ENCODE results near the gene PLA2G12B. TPM values are rescaled to one million over a fixed set of nuclear protein-coding genes. Genes with fewer than 3 reads are reported as not detected.

Gene PLA2G12B
- total and polyA plus RNA-seq, 7 donors = 3.2 to 7.2 (median 6.7) TPM; not detected in 4

DNA sequence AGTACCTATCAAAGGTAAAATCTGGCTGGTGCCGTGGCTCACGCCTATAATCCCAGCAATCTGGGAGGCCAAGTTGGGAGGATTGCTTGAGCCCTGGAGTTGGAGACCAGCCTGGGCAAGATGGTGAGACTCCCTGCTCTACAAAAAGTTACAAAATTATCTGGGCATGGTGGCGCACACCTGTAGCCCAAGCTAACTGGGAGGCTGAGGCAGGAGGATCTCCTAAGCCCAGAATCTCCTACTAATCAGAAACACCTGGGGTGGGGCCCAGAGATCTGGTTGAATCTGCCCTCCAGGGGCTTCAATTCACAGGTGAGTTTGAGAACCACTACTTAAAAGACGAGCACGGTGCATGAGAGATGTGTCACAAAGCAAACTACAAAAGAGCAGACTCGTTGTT is 2.4 kb downstream of the PLA2G12B start:
- Histone ChIP-seq H3K4me3 (no peak overlapping the region), H3K27ac (no peak overlapping the region), H3K4me1 (no peaks in the 10 kb centered on the region), H3K27me3 (no peaks in the 10 kb centered on the region), H3K9me3 (no peaks in the 10 kb centered on the region), H3K36me3 (no peaks in the 10 kb centered on the region)
- no peak for DNase-seq
- WGBS, 2 donors = 87 to 88% methylated on average over 6 of the region's 6 CpGs
- TF ChIP-seq POLR2AphosphoS5 (IDR thresholded peaks at IDR 0.05) (no peak), POLR2A (IDR thresholded peaks at IDR 0.05) (no peak), EP300 (IDR thresholded peaks at IDR 0.05) (no peak)
- TF ChIP-seq, protein P1, sequence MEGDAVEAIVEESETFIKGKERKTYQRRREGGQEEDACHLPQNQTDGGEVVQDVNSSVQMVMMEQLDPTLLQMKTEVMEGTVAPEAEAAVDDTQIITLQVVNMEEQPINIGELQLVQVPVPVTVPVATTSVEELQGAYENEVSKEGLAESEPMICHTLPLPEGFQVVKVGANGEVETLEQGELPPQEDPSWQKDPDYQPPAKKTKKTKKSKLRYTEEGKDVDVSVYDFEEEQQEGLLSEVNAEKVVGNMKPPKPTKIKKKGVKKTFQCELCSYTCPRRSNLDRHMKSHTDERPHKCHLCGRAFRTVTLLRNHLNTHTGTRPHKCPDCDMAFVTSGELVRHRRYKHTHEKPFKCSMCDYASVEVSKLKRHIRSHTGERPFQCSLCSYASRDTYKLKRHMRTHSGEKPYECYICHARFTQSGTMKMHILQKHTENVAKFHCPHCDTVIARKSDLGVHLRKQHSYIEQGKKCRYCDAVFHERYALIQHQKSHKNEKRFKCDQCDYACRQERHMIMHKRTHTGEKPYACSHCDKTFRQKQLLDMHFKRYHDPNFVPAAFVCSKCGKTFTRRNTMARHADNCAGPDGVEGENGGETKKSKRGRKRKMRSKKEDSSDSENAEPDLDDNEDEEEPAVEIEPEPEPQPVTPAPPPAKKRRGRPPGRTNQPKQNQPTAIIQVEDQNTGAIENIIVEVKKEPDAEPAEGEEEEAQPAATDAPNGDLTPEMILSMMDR (IDR thresholded peaks at IDR 0.05) = no peak
- intact Hi-C loops (cut with DNase I) = no loop called here

DNA sequence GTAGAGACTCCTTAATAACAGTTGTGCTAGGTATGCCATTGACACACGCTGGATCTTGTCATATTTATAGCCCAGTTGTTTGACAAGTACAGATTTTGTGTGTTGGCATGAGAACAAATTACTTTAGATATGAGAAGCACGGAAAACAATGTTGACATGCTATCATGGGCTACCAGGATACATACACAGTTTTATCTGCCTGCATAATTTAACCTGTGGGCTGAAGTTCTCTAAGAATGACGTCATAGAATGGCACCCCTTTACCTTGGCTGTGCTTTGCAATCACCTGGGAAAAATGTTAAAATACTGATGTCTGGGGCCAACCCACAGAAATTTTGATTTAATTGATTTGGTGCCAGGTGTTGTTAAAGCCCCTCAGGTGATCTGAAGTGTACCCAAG is 2.8 kb downstream of the PLA2G12B start:
- no peak for DNase-seq
- Histone ChIP-seq H3K4me3 (no peak overlapping the region), H3K36me3 (no peaks in the 10 kb centered on the region), H3K27ac (no peak overlapping the region), H3K27me3 (no peaks in the 10 kb centered on the region), H3K9me3 (no peaks in the 10 kb centered on the region), H3K4me1 (no peaks in the 10 kb centered on the region)
- TF ChIP-seq POLR2A (IDR thresholded peaks at IDR 0.05) (no peak), EP300 (IDR thresholded peaks at IDR 0.05) (no peak), POLR2AphosphoS5 (IDR thresholded peaks at IDR 0.05) (no peak)
- TF ChIP-seq, protein P1 (IDR thresholded peaks at IDR 0.05) = no peak
- intact Hi-C loops (cut with DNase I) = no loop called here
- WGBS, 2 donors = 18 to 71% methylated on average over 3 of the region's 3 CpGs

DNA sequence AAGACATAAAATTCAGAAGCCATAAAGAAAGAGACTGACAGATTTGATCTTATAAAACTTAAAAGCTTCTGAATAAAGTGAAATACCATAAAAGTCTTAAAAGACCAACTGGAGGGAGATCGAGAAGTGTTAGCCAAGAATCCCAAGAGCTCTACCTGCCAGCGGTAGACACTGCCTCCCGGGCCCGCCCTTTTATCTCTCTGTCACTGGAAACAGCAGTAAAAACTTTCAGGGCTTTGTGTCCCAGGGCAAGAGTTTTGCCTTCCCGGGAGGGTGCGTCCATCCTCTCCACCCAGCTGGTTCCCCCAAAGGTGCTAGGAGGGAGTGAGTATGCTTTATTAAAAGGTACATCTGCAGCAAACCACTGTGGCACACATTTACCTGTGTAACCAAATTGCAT is 5.8 kb downstream of the PLA2G12B start:
- DNase-seq = no peak
- H3K4me3 ChIP-seq = no peak overlapping the region
- WGBS, 2 donors = 14 to 57% methylated on average over 6 of the region's 6 CpGs

DNA sequence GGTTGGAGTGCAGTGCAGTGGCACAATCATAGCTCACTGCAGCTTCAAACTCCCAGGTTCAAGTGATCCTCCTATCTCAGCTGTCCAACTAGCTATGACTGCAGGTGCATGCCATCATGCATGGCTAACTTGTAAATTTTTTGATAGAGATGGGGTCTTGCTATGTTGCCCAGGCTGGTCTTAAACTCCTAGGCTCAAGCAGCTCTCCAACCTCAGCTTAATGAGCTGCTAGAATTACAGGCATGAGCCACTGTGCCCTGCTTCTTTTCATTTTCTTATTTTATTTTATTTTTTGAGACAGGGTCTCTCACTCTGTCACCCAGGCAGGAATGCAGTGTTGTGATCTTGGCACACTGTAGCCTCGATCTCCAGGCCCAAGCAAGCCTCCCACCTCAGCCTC is 7.6 kb downstream of the PLA2G12B start:
- 82 to 97% methylated on average over 1 of the region's 1 CpG for WGBS, 2 donors
- no peak for TF ChIP-seq POLR2A (IDR thresholded peaks at IDR 0.05)
- no peak for TF ChIP-seq EP300 (IDR thresholded peaks at IDR 0.05)
- TF ChIP-seq POLR2AphosphoS5 (IDR thresholded peaks at IDR 0.05) = no peak
- TF ChIP-seq, protein P1 (IDR thresholded peaks at IDR 0.05) = no peak
- H3K4me1 ChIP-seq = no peaks in the 10 kb centered on the region
- H3K9me3 ChIP-seq = no peaks in the 10 kb centered on the region
- intact Hi-C loops (cut with DNase I) = no loop called here
- no peak overlapping the region for H3K4me3 ChIP-seq
- no peak for DNase-seq
- no peaks in the 10 kb centered on the region for H3K36me3 ChIP-seq
- H3K27me3 ChIP-seq = no peaks in the 10 kb centered on the region
- no peak overlapping the region for H3K27ac ChIP-seq

More for the DNA sequence above, 5.8 kb downstream of the PLA2G12B start:
- intact Hi-C loops (cut with DNase I) = no loop called here
- TF ChIP-seq POLR2AphosphoS5 (IDR thresholded peaks at IDR 0.05) (no peak), POLR2A (IDR thresholded peaks at IDR 0.05) (no peak), EP300 (IDR thresholded peaks at IDR 0.05) (no peak)
- TF ChIP-seq, protein P1 (IDR thresholded peaks at IDR 0.05) = no peak
- no peaks in the 10 kb centered on the region for H3K36me3 ChIP-seq
- no peaks in the 10 kb centered on the region for H3K4me1 ChIP-seq
- no peaks in the 10 kb centered on the region for H3K9me3 ChIP-seq
- no peak overlapping the region for H3K27ac ChIP-seq
- H3K27me3 ChIP-seq = no peaks in the 10 kb centered on the region

DNA sequence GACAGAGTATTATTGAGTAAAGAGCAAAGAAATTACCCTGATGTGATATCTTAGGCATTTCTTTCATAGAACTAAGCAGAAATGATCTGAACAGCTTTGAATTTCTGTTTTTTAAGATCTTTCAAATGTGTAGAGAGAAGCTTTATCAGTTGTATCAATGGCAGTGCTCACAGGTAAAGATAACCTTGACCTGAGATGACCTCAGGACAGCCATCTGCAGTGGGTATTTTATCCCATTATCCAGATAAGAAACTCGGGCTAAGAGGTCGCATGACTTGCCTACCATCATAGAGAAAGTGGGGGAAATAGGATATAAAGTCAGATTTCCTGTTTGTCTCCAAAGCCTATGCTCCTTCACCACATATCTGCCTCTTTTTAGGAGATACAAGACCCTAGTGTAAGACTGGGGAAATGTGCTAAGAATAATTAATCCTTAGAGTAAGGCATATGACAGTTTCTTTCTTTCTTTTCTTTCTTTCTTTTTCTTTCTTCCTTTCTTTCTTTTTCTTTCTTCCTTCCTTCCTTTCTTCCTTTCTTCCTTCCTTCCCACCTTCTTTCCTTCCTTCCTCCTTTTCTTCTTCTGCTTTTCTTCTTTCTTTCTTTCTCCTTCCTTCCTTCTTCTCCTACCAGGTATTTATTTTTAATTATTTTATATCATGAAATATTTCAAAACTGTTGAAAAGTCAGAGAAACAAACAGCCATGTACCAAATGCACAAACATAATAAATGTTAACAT is 10.9 kb downstream of the PLA2G12B start:
- Histone ChIP-seq H3K27ac (no peak overlapping the region), H3K4me3 (no peak overlapping the region), H3K4me1 (no peaks in the 10 kb centered on the region), H3K36me3 (no peaks in the 10 kb centered on the region), H3K9me3 (no peaks in the 10 kb centered on the region), H3K27me3 (no peaks in the 10 kb centered on the region)
- 57 to 69% methylated on average over 2 of the region's 2 CpGs for WGBS, 2 donors
- TF ChIP-seq EP300 (IDR thresholded peaks at IDR 0.05) (no peak), POLR2AphosphoS5 (IDR thresholded peaks at IDR 0.05) (no peak), POLR2A (IDR thresholded peaks at IDR 0.05) (no peak)
- TF ChIP-seq, protein P1 (IDR thresholded peaks at IDR 0.05) = no peak
- DNase-seq = no peak
- intact Hi-C loops (cut with DNase I) = no loop called here
